ENCODE data around the gene ARMC2. TPM values are rescaled to one million over a fixed set of nuclear protein-coding genes. Genes with fewer than 3 reads are reported as not detected.

Gene ARMC2
- total and polyA plus RNA-seq, 2 of the 8 experiments (the other 6 are each of a cell fraction or from before 2014, with no cell fraction given) = 1.6 to 4.4 TPM

- Histone ChIP-seq H4K8ac (ENCODE audit: extremely low read depth, insufficient read depth, low read length) (no peak overlapping the region), H2BK15ac (ENCODE audit: low read length) (no peak overlapping the region), H3K23ac (ENCODE audit: insufficient read length) (no peak overlapping the region), H3K4me3 (ENCODE audit: extremely low read depth in 1 of 4, insufficient read depth in 2 of 4, low read depth in 3 of 4, low read length in 4 of 4) (no peak overlapping the region), H2BK120ac (replicated peaks; ENCODE audit: low read depth, low read length) (no peak overlapping the region), H2BK12ac (ENCODE audit: low read depth, low read length) (no peak overlapping the region), H3K9me3 (ENCODE audit: insufficient read depth in 2 of 2, low read depth in 1 of 2, low read length in 1 of 2) (peaks cover 5 to 6% of the 10 kb centered on the region in 2 experiments; a peak in 3 of 4 replicates), H3K36me3 (ENCODE audit: control insufficient read depth in 2 of 4, insufficient read depth in 4 of 4, low read length in 3 of 4) (peaks cover 0 to 10% (median 2%) of the 10 kb centered on the region in 4 experiments; a peak in 3 of 8 replicates), H3K79me1 (ENCODE audit: low read depth, low read length) (no peaks in the 10 kb centered on the region), H3K4me2 (ENCODE audit: insufficient read depth in 1 of 2, low read depth in 2 of 2, low read length in 2 of 2) (no peak overlapping the region), H3K27me3 (replicated peaks in 1 of 4; ENCODE audit: control insufficient read depth in 3 of 4, extremely low read depth in 1 of 4, insufficient read depth in 3 of 4, low read length in 3 of 4) (no peaks in the 10 kb centered on the region), H3K18ac (ENCODE audit: extremely low read depth, low read length) (no peak overlapping the region), H2BK5ac (ENCODE audit: low read depth, low read length) (no peak overlapping the region), H3K4ac (replicated peaks; ENCODE audit: insufficient read length, low read depth, low read length) (no peak overlapping the region), H3K14ac (ENCODE audit: insufficient read length) (no peak overlapping the region), H4K91ac (replicated peaks; ENCODE audit: insufficient read length, low read length) (no peak overlapping the region), H4K20me1 (replicated peaks in 1 of 2; ENCODE audit: control insufficient read depth in 1 of 2, insufficient read depth in 2 of 2, low read length in 2 of 2) (no peaks in the 10 kb centered on the region), H3K56ac (replicated peaks; ENCODE audit: insufficient read length, low read depth, low read length) (no peak overlapping the region), H4K5ac (ENCODE audit: insufficient read length, low read depth, low read length) (no peak overlapping the region), H3K27ac (ENCODE audit: low read depth, low read length) (no peak overlapping the region), H2AK5ac (ENCODE audit: low read depth, low read length) (no peak overlapping the region), H3K79me2 (ENCODE audit: control insufficient read depth in 1 of 2, insufficient read depth in 2 of 2, low read length in 2 of 2) (no peaks in the 10 kb centered on the region), H3K23me2 (ENCODE audit: low read depth, low read length) (peaks cover under 1% of the 10 kb centered on the region; the same call in 1 of the 2 replicates), H3K9ac (replicated peaks in 1 of 4; ENCODE audit: extremely low read depth in 1 of 4, low read depth in 3 of 4, low read length in 3 of 4) (no peak overlapping the region), H3K4me1 (replicated peaks in 1 of 4; ENCODE audit: control insufficient read depth in 3 of 4, insufficient read depth in 4 of 4, low read length in 3 of 4) (0 out of 7 replicates have a peak, but pooled peaks cover 0 to 3% (median 0%) of the 10 kb centered on the region in 4 experiments), H2BK20ac (ENCODE audit: low read length) (no peak overlapping the region), H2AFZ (ENCODE audit: low read length) (no peak overlapping the region)
- ChIA-PET CTCF (ENCODE audit: partially characterized antibody) (no interaction called here), POLR2A (ENCODE audit: partially characterized antibody) (no interaction called here)
- no peak for FAIRE-seq
- no peak for DNase-seq (ENCODE audit: low read depth in 1 of 2, low spot score in 2 of 2)
- TF ChIP-seq JUN (IDR thresholded peaks at IDR 0.05; ENCODE audit: low read depth, low read length) = no peak
- TF ChIP-seq SIRT6 (IDR thresholded peaks at IDR 0.05; ENCODE audit: low read length) = no peak
These were observed 4.9 kb downstream of the ARMC2 start for GRCh38 chr6:108853077-108853476.

Measured in H1 (cell line).